HG02798 (cell line): ENCODE results near the gene LRIT1.

Source experiments
- ATAC-seq: cut with Tn5 transposase; IDR thresholded peaks from one replicate; pipeline ENCODE4 v1.9.1; 2021; ENCODE audit warnings: mild to moderate bottlenecking; ENCODE audit not compliant: unreplicated experiment, poor library complexity

LRIT1 gene

GRCh38 chr10:84195044-84195830, 46.1 kb downstream of the LRIT1 start:
- peak; percentile 1 for ATAC-seq

- ATAC-seq: peak; percentile 87
Observed at GRCh38 chr10:84194424-84195043, 46.8 kb downstream of the LRIT1 start, which contains the start of gene CDHR1. CDHR1 (plus strand) TSS chr10:84194537; CDS start chr10:84194761, 224 bp downstream.

- ATAC-seq: no peak
Observed at GRCh38 chr10:84193846-84194423, 47.4 kb downstream of the LRIT1 start.

GRCh38 chr10:84193327-84193726, 48.0 kb downstream of the LRIT1 start:
- no peak for ATAC-seq

GRCh38 chr10:84191106-84191505, 50.2 kb downstream of the LRIT1 start:
- no peak for ATAC-seq

GRCh38 chr10:84190621-84191020, 50.7 kb downstream of the LRIT1 start:
- ATAC-seq: no peak

- ATAC-seq: no peak
Observed at GRCh38 chr10:84188815-84189214, 52.5 kb downstream of the LRIT1 start.

- ATAC-seq: no peak
Observed at GRCh38 chr10:84185526-84186175, 55.7 kb downstream of the LRIT1 start.

GRCh38 chr10:84184517-84184916, 56.8 kb downstream of the LRIT1 start:
- ATAC-seq: peak; percentile 57

GRCh38 chr10:84181631-84182030, 59.7 kb downstream of the LRIT1 start:
- ATAC-seq: no peak
